Activated T-helper 1 cell treated with anti-CD3 and anti-CD28 coated beads, Interleukin-12 subunit alpha, Interleukin-12 subunit beta, Interleukin-2, Interleukin-4 antibody, amounts not matched to agents 30 ng/mL and 10 ng/mL and 1 ng/mL, durations not matched to agents 14 hours and 24 hours and 36 hours (primary cell): ENCODE measurements around the gene RPLP2. TPM values are rescaled to one million over a fixed set of nuclear protein-coding genes. Genes with fewer than 3 reads are reported as not detected.

Experiments
- DNase-seq: peaks from one replicate; pipeline ENCODE4 v3.0.0; 2021; ENCODE audit warnings: low spot score
- H3K27ac Mint-ChIP-seq: one replicate; pipeline ENCODE4 v1.8.0; 2021; ENCODE audit warnings: mild to moderate bottlenecking, mixed read lengths
- H3K27me3 Mint-ChIP-seq: one replicate; pipeline ENCODE4 v1.8.0; 2022; ENCODE audit warnings: mild to moderate bottlenecking, moderate library complexity, mixed read lengths; ENCODE audit not compliant: insufficient read depth
- H3K36me3 Mint-ChIP-seq: one replicate; pipeline ENCODE4 v1.8.0; 2021; ENCODE audit warnings: low read depth, mixed read lengths
- H3K4me1 Mint-ChIP-seq: one replicate; pipeline ENCODE4 v1.8.0; 2021; ENCODE audit warnings: low read depth, mixed read lengths
- H3K4me3 Mint-ChIP-seq: one replicate; pipeline ENCODE4 v1.8.0; 2021; ENCODE audit warnings: mild to moderate bottlenecking, moderate library complexity, mixed read lengths
- H3K9me3 Mint-ChIP-seq: one replicate; pipeline ENCODE4 v1.8.0; 2021; ENCODE audit warnings: mixed read lengths
- intact Hi-C: fragments of 100-400 bp; cut with micrococcal nuclease; formaldehyde crosslinking; loops from one replicate; pipeline ENCODE4 v1.15.1; 2024
- total RNA-seq: library from RNA; stranded (reverse); gene quantifications from 2 replicates; pipeline ENCODE4 v1.2.3, GENCODE V29; 2022

RPLP2 gene
- total RNA-seq, 1 donor from 2014 or later: 2,072 TPM

GRCh38 chr11:798093-798713 is 11.6 kb upstream of the RPLP2 start, which contains the start of gene SLC25A22:
Gene SLC25A22, minus strand, starts transcription at chr11:798281. Its CDS starts 3,275 bp downstream, at chr11:795006.
- Mint-ChIP-seq H3K4me3 (peak within 1 kb of the TSS; percentile 93), H3K9me3 (no peaks in the 10 kb centered on the region), H3K36me3 (peaks cover 5% of the 10 kb centered on the region), H3K27me3 (no peaks in the 10 kb centered on the region), H3K4me1 (peaks cover 4% of the 10 kb centered on the region), H3K27ac (peak within 1 kb of the TSS; percentile 82)
- intact Hi-C loops: loop anchor here (5.0 kb wide), 3 partner anchors 101 to 531 kb away; partner anchors contain the start of genes DEAF1, IRF7 and TMEM80
- DNase-seq: peak; percentile 84

DNA sequence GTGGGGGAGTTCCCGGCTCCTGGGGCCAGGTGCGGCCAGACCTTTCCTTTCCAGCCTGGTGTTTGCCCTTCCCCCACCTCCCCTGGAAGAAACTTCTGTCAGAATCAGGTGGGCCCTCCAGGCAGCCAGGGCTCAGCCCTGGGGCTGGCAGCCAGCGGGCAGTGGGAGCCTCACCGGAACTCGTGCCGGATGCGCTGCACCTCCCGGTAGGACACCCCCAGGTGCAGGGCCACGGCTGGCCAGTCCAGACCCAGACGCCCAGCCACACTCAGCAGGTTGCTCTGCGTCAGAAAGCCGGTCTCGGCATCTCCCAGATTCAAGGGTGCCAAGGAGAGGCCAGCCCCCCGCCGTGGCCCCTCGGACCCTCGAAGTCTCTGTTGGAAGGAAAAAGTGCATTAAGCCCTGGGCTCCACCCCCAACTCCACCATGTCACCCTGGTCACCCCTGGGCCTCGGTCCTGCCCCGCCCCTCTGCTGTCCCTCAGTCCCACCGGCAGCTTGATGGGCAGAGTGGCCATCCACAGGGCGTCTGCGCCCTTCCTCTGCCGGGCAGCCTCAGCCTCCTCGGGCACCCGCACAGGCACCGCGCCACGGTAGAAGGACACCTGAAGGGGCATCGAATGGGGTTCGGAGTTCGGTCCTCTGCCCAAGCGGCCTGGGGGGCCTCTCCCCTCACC is 10.0 kb upstream of the RPLP2 start:
- H3K27me3 Mint-ChIP-seq: no peaks in the 10 kb centered on the region
- intact Hi-C loops: loop anchor here (5.0 kb wide), 3 partner anchors 102 to 532 kb away; partner anchors contain the start of genes DEAF1, IRF7 and TMEM80
- peaks cover 4% of the 10 kb centered on the region for H3K4me1 Mint-ChIP-seq
- H3K27ac Mint-ChIP-seq: no peak overlapping the region
- no peak overlapping the region for H3K4me3 Mint-ChIP-seq
- H3K9me3 Mint-ChIP-seq: no peaks in the 10 kb centered on the region
- peaks cover 2% of the 10 kb centered on the region for H3K36me3 Mint-ChIP-seq
- no peak for DNase-seq

GRCh38 chr11:800473-800872 is 9.3 kb upstream of the RPLP2 start:
- Mint-ChIP-seq H3K9me3 (no peaks in the 10 kb centered on the region), H3K4me1 (peaks cover 4% of the 10 kb centered on the region), H3K27ac (no peak overlapping the region), H3K27me3 (no peaks in the 10 kb centered on the region), H3K36me3 (peaks cover 2% of the 10 kb centered on the region), H3K4me3 (peak overlapping the region; percentile 19)
- no peak for DNase-seq
- intact Hi-C loops: no loop called here

- Mint-ChIP-seq H3K4me3 (no peak overlapping the region), H3K27ac (peak overlapping the region; percentile 44), H3K4me1 (peaks cover 3% of the 10 kb centered on the region), H3K36me3 (no peaks in the 10 kb centered on the region), H3K27me3 (no peaks in the 10 kb centered on the region), H3K9me3 (no peaks in the 10 kb centered on the region)
- intact Hi-C loops: no loop called here
- no peak for DNase-seq
These were observed 8.5 kb upstream of the RPLP2 start for GRCh38 chr11:801097-801780.

DNA sequence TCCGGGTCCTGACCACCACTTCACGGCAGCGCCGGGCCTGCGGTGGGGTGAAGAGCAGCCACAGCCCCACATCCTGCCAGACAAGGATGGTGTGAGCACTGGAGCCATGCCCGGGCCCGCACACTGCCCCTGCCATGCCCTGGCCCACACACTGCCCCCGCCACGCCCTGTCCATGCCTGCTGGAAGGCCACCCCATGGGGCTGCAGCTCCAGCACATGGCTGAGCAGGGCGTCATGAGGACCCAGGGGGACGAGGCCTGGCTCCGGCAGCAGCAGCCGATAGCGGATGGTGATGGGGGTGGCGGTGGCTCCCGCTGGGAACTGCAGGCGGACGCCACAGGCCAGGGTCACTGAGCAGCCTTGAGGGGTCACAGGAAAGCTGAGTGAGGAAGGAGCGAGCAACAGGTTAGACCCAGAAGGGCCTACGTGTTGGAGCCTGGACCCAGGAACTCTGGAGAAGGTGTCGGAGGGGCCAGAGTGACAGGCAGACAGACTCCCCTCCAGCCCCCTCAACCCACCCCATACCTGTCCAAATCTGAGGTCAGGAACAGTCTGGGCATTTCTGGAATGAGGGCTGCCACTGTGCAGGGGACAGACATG is 7.6 kb upstream of the RPLP2 start:
- H3K4me3 Mint-ChIP-seq: no peak overlapping the region
- H3K27ac Mint-ChIP-seq: no peak overlapping the region

GRCh38 chr11:802693-803466 is 6.9 kb upstream of the RPLP2 start:
- Mint-ChIP-seq H3K27me3 (no peaks in the 10 kb centered on the region), H3K4me1 (peaks cover 3% of the 10 kb centered on the region), H3K27ac (no peak overlapping the region), H3K9me3 (no peaks in the 10 kb centered on the region), H3K4me3 (peak overlapping the region; percentile 56), H3K36me3 (no peaks in the 10 kb centered on the region)
- DNase-seq: no peak
- intact Hi-C loops: no loop called here

More for the DNA sequence above, 7.6 kb upstream of the RPLP2 start:
- Mint-ChIP-seq H3K36me3 (no peaks in the 10 kb centered on the region), H3K4me1 (no peaks in the 10 kb centered on the region), H3K9me3 (no peaks in the 10 kb centered on the region), H3K27me3 (no peaks in the 10 kb centered on the region)
- intact Hi-C loops: no loop called here
- no peak for DNase-seq

- peak overlapping the region; percentile 81 for H3K4me3 Mint-ChIP-seq
- H3K27ac Mint-ChIP-seq: no peak overlapping the region
- no peaks in the 10 kb centered on the region for H3K36me3 Mint-ChIP-seq
- DNase-seq: no peak
- intact Hi-C loops: no loop called here
- peaks cover 6% of the 10 kb centered on the region for H3K4me1 Mint-ChIP-seq
- H3K27me3 Mint-ChIP-seq: no peaks in the 10 kb centered on the region
- H3K9me3 Mint-ChIP-seq: no peaks in the 10 kb centered on the region
These were observed 6.4 kb upstream of the RPLP2 start for GRCh38 chr11:803467-803742.

DNA sequence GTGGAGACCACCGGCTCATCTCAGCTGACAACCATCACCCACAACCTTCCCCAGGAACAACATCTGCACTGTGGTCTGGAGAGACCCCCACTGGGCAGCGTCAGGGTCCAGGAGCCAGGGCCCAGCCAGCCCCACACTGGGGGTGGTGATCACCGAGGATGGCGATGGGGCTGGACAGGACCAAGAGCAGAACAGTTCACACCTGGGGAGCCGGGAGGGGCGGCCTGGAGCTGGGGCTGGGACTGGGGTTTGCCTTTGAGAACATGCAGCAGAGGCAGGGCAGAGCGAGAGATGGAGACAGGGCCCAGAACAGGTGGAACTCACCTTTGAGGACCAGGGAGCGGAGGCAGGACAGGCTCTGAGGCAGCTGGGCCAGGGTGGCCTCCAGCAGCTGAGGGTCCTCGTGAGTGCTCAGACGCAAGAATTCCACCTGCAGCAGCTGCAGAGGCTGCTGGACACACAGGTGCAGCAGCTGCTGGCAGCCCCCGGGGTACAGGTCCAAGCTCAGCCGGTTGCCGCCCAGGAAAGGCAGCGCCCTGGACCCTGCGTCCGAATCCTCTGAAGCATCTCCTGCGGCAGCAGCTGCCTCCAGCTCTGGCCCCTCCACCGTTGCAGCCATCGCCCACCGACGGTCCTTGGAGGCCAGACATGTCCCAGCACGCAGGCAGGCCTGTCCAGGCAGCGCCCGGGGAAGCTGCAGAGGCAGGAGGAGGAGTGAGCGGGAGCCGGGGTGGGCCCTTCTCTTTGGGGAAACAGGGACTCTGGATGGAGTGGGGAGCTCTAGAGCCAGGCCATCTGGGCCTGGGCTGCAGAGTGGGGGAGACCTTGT is 5.8 kb upstream of the RPLP2 start:
- Mint-ChIP-seq H3K9me3 (no peaks in the 10 kb centered on the region), H3K27ac (no peak overlapping the region), H3K36me3 (no peaks in the 10 kb centered on the region), H3K27me3 (no peaks in the 10 kb centered on the region), H3K4me3 (peak overlapping the region; percentile 81), H3K4me1 (peaks cover 6% of the 10 kb centered on the region)
- intact Hi-C loops: no loop called here
- DNase-seq: no peak

DNA sequence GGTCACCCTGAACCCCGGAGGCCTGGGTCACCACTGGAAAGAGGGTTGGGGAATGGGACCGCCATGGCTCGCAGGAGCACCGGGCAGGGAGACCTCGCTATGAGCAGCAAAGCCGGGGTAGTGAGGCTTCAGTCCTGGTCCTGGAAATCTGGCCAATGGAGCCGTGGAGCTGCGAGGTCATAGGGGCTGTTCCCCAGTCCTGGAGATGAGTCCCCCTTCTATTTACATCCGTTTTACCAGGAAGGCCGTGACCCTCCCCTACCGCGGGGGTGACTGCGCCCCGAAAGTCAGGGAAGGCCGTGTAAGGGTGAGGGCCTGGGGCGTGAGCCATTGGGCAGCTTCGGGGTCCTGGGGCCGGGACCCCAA is 5.2 kb upstream of the RPLP2 start:
- DNase-seq: no peak
- Mint-ChIP-seq H3K27ac (peak overlapping the region; percentile 63), H3K36me3 (no peaks in the 10 kb centered on the region), H3K9me3 (no peaks in the 10 kb centered on the region), H3K4me3 (peak overlapping the region; percentile 81), H3K27me3 (no peaks in the 10 kb centered on the region), H3K4me1 (peaks cover 6% of the 10 kb centered on the region)
- intact Hi-C loops: no loop called here

DNA sequence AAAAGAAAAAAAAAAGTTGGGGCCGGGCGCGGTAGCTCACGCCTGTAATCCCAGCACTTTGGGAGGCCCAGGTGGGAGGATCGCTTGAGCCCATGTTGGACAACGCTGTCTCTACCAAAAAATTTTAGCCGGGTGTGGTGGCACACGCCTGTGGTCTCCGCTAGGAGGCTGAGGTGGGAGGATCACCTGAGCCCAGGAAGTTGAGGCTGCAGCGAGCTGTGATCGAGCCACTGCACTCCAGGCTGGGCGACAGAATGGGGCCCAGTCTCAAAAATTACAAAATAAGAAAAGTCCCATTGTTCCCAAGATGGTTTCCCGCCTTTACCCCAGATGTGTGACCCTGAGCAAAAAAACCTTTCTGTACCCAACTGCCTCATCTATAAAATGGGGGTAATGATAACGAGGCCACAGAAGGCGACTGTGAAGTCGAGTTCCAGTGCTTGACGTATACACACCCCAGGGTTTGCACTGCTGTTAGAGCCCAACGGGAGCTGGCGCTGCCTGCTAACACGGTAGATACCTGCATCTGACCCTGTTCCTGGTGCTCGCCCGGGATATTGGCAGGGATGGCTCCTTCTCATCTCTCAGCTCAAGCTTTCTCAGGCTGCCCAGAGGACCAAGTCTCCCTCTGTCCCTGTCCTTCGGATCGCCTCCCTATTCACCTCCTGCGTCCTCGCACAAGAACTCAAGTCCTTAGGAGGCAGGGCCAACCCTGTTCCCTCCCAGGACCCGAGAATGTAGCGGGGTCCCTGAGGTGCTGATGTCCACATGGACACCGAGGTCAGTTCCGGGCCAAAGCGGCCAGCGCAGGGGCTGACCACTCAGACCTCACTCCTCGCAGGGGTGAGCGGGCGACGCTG is 1.1 kb upstream of the RPLP2 start:
- Mint-ChIP-seq H3K27ac (peak overlapping the region; percentile 90), H3K4me1 (peaks cover 28% of the 10 kb centered on the region), H3K4me3 (peak overlapping the region; percentile 86), H3K9me3 (no peaks in the 10 kb centered on the region), H3K27me3 (no peaks in the 10 kb centered on the region), H3K36me3 (peaks cover 29% of the 10 kb centered on the region)
- intact Hi-C loops: loop anchor here (1.0 to 5.0 kb wide), 7 partner anchors 11 to 601 kb away; partner anchors contain the start of genes BET1L, CHID1, POLR2L and RIC8A
- no peak for DNase-seq

- Mint-ChIP-seq H3K36me3 (peaks cover 29% of the 10 kb centered on the region), H3K27ac (peak overlapping the region; percentile 90), H3K4me3 (peak overlapping the region; percentile 92), H3K9me3 (no peaks in the 10 kb centered on the region), H3K4me1 (peaks cover 28% of the 10 kb centered on the region), H3K27me3 (no peaks in the 10 kb centered on the region)
- intact Hi-C loops: no loop called here
- DNase-seq: no peak
These were observed 337 bp downstream of the RPLP2 start for GRCh38 chr11:810040-810567.
